NCI-H1105 (cell line): Measurements from ENCODE around the gene KIAA1958.
A peak's percentile ranks its signal among the peaks of the same experiment; 100 is the strongest.
"Not testable (repeated sequence)": the region's sequence is repeated elsewhere in the genome, so short reads cannot be mapped to it uniquely, and the experiment has no call there.

Experiments
- DNase-seq: peaks from one replicate; lab custom pipeline; 2025; lab: John Stamatoyannopoulos, UW

The KIAA1958 gene

DNA sequence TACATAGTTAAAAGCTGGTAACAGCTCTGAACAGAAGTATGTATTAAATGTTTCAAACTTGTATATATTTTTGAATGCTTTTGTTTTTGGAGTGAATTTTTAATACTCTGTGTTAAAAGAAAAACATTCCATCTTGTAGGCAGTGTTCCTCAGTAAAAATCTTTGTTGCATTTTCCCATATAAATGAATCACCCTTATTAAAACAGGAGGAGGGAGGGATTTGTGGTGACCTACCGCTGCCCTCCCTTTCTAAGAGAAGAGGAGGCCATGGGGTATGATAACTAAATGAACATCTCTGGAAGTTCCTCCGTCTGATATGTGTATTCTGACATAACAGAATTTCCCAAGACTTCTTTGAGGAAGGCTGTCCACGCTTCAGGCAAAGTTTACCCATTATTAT lies 177.9 kb downstream of the KIAA1958 start:
- DNase-seq: no peak

DNA sequence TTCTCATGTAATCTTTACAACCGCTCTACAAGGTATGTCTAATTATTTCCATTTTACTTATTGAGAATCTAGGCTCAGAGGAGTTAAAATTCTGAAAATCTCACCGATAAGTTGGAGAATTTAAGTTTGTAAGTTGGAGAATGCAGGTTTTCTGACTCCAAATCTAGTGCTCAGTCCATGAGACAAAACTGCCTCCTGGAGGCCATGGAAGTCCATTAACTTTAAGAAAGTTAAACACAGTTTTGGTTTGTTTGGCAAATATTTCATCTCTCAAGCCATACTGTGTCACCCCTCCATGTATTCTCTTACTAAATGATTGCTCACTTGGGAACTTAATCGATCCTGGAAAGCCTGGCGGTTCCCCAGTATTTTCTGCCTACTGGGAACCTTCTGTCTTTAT lies 178.7 kb downstream of the KIAA1958 start:
- no peak for DNase-seq

DNA sequence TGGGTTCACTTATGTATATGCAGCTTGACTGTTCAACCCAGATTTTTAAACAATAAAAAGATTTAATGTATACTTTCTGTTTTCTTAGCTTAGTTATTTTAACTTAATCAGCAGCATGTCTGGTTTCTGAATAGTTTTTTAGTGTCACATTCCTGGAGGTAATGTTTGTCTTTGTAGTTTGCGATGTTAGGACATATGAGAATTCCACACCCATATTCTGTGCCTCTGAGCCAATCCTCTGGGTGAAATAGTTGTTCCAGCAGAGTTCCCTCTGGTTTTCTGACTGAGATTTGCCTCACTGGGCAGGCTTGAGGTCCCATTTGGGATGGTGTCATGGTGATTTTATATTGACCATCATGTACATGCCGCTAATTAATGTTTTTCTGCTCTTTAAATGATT lies 182.7 kb downstream of the KIAA1958 start:
- DNase-seq: no peak

DNA sequence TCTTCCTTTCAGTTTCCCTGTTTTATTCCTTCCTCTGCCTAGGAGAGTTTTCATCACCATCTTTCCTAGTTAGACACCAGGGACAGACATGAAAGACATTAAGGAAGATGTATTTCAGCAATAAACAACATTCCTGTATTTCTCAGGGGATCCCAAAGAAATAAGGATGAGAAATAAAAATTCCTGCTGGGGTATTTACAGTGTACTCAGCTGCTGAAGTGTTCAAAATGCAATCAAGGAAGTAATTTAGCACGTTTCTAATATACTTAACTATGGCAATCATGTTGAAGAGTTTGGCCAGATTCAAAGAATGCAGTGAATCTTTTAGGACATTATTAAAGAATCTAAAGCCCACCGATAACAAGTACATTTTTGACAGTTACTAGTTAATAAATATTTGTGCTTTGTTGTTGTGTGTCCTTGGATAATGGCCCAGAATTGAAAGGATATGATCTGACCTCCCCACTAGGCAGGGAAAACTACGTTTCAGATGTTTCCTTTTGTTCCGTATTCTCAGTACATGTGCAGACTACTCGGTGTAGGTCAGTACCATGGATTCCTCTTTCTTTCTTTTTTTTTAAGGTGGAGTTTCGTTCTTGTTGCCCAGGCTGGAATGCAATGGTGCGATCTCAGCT lies 184.5 kb downstream of the KIAA1958 start:
- DNase-seq: no peak

DNA sequence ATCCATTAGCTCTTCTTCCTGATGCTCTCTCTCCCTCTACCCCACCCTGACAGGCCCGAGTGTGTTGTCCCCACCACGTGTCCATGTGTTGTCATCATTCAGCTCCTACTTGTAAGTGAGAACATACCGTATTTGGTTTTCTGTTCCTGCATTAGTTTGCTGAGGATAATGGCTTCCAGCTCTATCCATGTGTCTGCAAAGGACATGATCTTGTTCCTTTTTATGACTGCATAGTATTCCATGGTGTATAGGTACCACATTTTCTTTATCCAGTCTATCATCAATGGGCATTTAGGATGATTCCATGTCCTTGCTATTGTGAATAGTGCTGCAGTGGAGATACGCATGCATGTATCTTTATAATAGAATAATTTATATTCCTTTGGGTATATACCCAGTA lies 186.6 kb downstream of the KIAA1958 start:
- not testable (repeated sequence) for DNase-seq

DNA sequence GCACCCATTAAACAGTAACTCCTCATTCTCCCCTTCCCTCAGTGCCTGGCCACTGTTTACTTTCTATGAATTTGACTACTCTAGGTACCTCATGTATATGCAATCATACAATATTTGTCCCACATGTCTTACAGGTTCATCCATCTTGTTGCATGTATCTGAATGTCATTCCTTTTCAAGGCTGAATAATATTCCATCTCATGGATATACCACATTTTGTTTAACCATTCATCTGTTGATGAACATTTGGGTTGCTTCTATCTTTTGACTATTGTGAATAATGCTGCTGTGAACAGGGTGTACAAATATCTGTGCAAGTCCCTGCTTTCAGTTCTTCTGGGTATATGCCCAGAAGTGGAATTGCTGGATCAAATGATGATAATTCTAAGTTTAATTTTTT lies 190.4 kb downstream of the KIAA1958 start:
- DNase-seq: no peak

DNA sequence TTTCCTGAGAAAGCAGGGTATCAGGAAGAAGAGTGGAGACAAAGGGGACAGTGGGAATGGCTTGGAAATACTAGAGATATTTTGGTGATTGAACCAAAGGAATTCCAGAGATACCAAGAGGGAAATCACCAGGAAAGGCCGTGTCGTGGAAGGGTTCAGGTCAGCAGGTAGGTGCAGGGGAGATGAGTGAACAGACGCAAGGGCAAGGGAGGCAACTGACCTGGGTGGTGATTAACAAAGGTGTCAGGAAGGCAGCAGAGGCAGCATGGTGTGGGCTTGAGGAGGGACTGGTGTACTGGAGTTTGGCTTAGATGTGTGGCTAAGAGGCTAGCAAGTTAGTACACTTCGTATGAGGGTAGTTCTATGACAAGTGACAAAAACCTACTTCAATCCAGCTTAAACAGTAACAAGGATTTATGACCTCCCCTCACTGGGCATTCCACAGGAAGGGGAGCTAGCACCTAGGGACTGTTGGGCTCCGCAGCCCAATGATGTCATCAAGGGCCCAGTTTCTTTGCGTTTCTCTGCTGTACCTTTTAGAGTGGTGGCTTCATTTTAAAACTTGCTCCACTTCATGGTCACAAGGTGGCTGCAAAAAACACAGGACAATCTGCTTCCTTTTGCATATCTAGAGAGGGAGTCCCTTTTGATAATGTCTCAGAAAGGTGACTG lies 194.2 kb downstream of the KIAA1958 start:
- no peak for DNase-seq

DNA sequence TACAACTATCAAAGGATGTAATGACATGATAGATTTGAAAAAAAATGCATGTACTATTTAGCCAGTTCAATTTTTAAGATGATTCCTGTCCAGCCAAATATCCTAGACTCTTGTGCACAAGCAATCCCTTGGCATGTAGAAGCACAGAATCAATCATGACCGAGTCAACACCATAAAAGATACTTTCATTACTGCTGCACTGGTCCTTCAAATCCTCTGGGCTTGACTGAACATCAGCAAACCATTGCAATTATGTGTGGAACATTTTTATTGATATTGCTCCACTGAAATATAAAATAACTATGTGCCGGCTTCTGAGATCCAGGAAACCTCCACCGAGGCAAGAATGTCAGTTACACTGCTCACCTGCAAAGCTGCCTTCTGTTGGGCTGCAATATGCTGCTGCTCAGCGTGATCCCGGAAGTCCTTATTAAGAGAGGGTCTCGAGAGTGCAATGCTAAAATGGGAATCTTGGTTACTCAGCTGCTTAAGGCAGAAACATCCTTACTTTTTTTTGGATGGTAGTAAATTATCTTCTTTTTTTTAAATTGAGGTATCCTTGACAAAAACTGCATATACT lies 202.6 kb downstream of the KIAA1958 start:
- no peak for DNase-seq

DNA sequence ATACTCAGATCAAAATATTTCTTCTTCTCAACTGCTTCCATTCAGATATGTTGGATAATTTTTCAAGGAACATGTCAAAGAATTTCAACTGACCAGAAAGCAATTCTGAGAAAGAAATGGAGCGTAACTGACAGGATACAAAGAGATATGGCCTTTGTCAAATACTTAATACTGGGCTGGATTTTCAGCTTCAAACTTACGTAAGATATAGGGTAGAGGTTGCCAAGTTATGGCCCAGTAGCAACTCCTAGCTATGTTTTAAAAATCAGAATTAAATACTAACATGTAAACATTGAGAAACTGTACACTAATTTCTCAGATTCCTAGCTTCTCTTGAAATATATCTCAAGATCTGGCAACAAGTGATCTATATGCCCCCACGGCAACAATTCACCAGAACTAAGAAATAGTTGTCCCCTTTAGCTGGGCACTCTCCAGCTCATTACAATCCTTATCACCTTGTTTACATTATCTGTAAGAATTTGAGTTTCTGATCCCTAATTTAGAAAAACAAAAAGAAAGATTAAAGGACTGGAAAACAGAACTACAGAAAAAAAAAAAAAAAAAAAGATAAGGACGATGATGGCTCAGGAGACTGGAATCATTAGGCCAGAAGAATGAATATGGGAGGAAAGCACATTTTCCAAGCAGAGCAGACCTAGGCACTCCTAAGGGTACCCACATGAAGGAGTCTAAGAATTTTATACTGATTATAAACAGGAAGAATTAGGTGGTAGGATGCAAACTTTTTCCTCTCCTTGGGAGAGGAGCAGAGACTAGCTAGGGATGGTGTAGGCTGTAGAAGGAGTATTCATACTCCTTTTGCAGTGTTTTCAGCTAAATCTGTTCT lies 208.3 kb downstream of the KIAA1958 start:
- DNase-seq: no peak

DNA sequence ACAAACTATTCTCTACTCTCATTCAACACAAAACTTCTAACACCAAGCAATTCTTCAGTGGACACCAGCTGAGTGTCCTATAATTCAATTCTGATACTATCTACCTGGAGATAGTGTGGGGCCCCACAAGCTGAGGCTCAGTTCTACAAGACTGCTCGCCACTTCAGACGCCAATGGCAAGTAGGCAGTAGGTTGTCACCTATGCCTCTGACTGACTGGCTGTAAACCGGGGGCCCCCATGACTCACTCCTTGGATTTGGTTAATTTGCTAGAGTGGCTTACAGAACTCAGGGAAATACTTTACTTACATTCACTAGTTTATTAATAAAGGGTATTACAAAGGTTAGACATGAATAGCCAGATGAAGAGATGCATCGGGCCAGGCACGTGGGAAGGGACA lies 209.8 kb downstream of the KIAA1958 start:
- DNase-seq: no peak

DNA sequence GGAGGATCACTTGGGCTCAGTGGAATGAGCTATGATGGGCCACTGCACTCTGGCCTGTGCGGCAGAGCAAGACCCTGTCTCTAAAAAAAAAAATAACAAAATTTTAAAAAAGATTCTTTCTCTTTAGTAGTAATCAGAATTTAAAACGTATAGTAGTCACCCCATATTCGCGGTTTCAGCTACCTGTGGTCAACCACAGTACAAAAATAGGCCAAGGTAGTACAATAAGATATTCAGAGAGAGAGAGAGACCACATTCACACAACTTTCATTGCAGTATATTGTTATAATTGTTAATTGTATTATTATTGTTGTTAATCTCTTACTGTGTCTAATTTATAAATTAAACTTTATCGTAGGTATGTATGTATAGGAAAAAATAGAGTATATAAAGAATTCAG lies 212.6 kb downstream of the KIAA1958 start:
- no peak for DNase-seq

DNA sequence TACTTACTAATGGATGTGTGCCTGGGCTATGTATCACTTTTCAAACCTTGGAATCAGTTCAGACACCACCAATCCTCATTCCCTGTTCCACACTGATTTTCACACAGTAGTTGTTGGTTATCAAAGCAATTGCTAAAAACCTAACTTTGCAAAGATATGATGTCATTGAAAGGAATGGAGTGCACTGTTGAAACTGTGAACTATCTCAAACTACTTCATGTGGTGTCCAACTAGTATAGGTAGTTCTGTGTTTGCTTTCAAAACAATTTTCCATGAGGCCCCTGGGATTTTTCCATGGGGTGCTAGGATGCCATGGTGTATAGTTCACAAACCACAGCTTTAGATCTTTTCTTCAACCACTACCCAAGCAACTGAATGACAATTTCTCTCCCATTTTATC lies 213.5 kb downstream of the KIAA1958 start:
- no peak for DNase-seq

DNA sequence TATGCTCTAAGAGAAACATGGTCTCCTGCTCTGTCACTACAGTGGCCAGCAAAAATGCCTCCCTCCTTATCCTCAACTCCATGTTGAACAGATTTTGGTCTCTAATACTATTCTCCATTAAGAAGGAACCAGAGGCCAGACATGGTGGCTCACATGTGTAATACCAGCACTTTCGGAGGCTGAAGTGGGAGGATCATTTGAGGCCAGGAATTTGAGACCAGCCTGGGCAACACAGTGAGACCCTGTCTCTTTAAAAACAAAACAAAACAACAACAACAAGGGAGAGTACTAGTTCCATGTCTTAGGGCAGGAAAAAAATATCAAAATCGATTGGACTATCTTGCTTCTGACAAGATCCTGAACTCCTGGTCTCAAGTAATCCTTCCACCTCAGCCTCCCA lies 216.7 kb downstream of the KIAA1958 start:
- no peak for DNase-seq

DNA sequence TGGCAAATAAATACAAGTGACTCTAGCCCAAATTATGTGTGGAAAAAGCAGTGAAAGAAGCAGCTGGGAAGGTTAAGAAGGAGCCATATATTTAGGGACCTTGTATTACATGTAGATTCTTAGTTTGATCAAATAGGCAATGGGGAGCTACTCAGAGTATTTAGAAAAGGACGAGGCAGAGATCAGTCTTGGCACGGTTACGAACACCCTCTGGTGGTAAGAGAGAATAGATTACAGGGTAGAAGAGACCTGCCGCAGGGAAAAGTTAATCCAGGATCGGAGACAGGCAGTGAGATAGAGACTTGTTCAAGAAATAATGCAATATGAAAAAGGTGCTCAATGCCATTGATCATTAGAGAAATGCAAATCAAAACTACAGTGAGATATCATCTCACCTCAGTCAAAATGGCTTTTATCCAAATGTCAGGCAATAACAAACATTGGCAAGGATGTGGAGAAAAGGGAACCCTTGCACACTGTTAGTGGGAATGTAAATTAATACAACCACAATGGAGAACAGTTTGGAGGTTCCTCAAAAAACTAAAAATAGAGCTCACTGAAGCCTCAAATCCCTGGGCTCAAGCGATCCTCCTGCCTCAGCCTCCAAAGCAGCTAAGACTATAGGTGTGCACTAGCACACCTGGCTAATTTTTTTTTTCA lies 219.3 kb downstream of the KIAA1958 start:
- no peak for DNase-seq

DNA sequence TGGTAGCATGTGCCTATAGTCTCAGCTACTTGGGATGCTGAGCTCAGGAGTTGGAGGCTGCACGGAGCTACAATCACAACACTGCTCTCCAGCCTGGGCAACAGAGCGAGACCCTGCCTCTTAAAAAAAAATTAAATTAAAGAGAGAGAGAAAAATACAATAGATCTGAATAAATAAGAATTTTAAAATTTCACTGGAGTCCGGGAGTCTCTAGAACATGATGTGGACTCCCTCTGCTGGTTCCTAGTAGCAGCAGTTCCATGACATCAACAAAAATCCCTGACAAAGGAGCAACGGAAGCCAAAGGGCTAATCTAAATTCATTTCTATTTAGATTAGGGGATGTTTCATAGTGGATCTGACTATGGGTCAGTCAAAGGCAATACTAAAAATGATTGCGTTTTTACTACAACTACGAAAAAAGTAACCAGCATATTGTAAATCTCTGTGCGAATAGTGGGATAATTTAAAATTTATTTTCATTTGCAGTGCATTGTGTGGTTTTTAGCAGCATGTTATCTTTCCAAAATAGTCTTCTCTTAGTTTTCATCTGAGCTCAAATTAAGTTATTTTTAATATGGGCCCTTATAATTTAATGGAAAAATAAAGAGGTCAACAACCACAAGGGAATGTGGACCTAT lies 224.5 kb downstream of the KIAA1958 start:
- DNase-seq: no peak

DNA sequence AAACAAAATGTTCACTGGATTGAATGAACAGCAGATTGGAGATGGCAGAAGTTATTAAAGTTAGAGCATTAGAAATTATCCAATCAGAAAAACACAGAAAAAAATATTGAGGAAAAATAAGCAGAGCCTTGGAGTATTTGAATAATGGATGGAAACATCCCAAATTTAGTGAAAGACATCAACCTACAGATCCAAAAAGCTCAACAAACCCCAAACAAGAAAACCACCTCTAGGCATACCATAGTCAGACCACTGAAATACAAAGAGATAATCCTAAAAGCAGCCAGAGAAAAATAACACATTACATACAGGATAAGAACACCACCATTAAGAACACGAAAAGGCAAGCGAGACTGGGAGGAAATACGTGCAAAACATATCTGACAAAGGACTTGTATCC lies 226.1 kb downstream of the KIAA1958 start:
- no peak for DNase-seq

DNA sequence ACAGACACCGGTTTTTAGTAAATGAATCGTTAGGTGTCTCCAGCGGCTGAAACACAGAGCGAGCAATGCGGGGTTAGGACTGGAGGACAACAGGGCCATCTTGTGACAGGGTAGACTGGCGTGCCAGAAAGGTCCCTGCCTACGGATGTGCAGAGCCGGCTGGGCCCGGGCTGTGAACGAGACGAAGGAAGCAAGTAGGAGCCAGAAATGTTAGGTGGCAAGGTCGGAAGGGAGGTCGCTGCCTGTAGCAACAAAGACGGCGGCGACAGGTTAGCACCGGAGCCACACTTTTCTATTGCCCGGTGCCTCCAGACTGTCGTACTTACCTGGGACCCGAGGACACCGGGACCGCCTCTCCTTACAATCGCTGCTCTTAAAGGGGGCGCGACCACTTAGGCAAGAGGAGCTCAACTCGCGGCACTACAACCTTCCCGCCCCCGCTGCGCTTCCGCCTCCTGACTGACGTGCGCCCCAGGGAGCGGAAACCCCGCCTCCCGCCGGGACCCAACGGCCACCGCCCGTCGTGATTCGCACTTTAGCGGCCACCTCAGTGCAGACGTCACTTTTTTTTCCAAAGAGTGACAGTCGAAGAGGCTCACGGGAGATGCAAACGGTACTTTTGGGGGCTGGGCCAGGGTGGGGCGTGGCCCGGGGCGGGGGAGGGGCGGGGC lies 231.2 kb downstream of the KIAA1958 start, which contains the start of gene INIP:
Gene INIP, minus strand, starts transcription at position 457 of the 671 bp plus-strand sequence. CDS start 1,632 bp downstream, outside the sequence.
- DNase-seq: peak; percentile 97
